ENCODE results near the gene CIB1. TPM values are rescaled to one million over a fixed set of nuclear protein-coding genes. Genes with fewer than 3 reads are reported as not detected.

Gene CIB1
- 190 to 227 TPM (median 208 TPM) in 5 replicates for total RNA-seq (2022; extraction: Qiagen RNA extraction)

DNA sequence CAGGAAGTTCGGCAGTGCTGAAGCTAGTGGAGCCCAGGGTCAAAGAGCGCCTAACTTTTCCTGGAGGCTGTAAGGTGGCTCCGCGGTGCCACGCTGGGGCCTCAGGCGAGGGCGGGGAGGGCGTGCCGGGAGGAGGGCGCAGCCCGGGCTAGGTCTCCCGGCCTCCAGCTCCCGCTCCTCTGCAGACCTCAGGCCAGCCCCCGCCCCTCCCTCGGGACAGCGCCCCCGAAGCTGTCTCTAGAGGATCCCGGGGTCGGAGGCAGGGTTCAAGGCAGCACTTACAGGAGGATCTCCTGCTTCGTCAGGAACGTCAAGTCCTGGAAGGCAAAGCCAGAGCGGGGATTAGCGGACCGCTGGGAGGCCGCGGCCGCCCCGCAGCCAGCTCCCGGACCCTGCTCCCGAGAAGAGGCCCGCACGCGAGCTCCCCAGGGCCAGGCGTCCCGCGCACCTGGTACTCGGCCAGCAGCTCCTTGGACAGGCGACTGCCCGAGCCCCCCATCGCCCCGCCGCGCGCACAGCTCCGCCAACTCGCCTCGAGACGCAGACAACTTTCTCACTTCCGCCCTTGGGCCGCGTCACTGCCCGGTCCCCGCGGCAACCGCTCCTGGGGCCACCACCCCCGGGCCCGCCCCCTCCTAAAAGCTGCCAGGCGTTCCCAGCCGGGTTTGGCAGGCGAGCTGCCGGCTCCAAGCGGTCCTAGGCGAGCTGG, at the start of gene CIB1:
CIB1 (minus strand) TSS at position 555 of the 709 bp plus-strand sequence; CDS start at position 499, 56 bp downstream.

DNA sequence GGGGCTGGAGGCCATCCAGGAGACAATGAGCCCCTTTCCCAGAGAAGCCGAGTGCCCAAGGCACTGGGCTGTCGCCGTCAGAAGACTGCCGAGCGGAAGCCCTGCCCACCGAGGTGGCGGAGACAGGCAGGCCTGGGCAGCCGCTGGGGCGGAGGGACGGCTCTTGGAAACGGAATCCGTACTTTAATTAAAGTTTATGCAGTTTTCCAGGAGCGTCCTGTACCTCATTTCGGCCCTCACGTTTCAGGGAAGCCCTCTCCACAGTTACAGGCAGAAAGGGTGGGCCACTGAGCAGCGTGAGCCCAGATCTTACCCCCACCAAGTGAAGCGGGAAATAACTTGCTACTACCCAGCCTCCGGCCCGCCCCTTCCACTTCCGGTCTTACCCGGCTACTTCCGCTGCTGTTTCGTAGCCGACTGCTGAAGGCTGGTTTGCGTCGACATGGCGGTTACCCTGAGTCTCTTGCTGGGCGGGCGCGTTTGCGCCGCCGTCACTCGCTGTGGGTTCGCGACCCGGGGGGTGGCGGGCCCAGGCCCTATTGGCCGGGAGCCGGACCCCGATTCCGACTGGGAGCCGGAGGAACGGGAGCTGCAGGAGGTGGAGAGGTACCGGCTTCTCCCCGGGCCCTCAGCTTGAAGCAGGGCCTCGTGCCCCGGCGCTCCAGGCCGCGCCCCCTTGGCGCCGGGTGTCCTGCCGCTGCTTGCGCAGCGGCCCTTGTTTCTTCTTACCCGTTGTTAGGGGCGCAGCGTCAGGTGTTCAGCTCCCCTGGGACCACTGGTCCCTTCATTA, 31.7 kb upstream of the CIB1 start, which contains the start of gene NGRN:
NGRN (plus strand) TSS at position 402 of the 790 bp plus-strand sequence; CDS start at position 443, 41 bp downstream.

DNA sequence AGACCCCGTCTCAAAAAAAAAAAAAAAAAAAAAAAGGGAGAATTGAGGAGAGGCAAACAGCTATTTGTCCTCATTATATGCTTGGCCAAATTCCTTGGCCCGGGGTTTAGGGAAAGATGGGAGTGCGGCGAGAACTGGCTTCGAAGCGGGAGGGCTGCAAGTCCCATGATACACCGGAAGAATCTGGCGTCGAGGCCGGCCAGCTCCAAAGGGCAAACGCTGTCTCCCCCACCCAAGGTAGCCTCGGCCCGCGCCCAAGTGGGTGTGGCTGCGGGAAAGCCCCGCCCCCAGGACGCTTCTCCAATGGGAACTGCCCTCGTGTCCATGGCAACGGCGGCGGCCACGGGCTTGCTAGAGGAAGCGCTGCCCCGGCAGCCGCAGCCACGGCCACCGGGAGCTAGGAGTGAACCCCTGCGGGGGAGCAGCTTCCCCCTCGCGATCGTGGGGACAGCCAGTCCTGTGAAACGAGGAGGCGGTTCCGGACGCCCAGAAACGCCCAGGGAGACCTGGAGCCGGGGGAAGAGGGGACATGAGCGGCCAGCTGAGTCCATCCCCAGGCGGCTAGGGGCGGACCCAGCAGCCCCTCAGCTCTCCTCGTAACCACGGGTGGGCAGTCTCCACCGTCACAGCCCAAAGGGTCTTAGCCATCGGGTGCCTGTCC, 15.6 kb upstream of the CIB1 start, which contains the start of gene TTLL13:
TTLL13 (plus strand) TSS at position 354 of the 661 bp plus-strand sequence. CDS start 1,075 bp downstream, outside the sequence.

DNA sequence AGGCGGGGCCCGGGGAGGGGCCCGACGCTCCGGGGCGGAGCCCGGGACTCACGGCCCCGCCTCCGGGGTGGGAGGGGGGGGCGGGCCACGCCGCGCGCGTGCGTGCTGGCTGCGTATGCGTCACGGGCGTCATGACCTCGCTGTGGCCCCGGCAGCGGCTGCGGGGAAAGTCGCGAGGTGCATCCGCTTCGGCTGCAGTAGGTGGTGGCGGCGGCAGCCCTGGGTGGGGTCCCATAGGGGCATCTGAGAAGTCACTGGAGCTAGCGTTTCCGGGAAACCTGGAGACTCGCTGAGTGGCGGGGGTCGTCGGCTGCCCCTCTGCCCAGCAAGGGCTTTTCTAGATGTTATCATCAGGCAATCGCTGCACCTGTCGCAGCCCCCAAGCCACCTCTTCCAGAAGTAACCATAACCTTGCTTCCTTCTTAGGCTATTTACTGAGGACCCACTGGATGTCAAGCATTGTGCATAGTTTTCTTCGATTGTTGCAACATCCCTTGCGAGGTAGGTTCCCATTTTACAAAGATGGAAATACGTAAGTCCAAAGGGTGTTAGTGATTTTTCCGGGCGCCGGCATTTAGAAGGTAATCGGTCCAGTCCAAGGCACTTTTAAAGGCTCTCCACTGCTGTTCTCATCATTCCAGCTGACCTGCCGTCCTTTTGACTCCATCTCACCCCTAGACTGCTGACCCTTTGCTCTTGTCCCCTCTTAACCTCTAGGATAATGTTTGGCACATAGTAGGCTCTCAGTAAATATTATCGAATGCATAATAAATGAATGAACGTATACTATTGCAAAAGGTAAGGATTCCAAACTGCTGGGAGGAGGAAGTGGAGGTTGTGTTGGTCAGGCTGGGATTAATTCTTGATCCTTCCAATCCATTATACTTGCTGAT, 601 bp upstream of the CIB1 start, which contains the start of gene GDPGP1:
GDPGP1 (plus strand) TSS at position 114 of the 893 bp plus-strand sequence. CDS start 6,700 bp downstream, outside the sequence.

DNA sequence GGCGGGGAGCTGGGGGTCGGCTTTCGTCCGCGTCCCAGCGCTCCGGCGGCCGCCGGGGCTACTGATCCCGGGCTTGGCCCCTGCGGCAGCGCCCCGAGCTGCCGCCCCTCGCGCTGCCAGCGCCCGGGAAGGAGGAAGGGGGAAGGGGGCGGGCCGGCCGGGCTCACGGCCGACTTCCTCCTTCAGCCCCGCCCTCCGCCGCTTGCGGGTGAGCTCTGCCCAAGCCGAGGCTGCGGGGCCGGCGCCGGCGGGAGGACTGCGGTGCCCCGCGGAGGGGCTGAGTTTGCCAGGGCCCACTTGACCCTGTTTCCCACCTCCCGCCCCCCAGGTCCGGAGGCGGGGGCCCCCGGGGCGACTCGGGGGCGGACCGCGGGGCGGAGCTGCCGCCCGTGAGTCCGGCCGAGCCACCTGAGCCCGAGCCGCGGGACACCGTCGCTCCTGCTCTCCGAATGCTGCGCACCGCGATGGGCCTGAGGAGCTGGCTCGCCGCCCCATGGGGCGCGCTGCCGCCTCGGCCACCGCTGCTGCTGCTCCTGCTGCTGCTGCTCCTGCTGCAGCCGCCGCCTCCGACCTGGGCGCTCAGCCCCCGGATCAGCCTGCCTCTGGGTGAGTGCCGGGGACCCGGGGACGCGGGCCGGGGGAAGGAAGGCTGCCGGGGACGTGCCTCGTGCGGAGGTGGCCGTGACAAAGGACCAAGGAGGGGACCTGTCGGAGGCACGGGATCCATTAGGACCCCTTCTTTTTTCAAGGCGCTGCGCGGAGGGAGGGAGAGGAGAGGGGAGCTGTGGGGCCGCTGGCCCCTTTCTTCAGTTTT, 32.4 kb downstream of the CIB1 start, which contains the start of gene SEMA4B:
SEMA4B (plus strand) TSS at position 201 of the 814 bp plus-strand sequence; CDS start at position 450, 249 bp downstream.

Other genes with a start within 250 kb of the CIB1 start
- gene ZNF710, start 232.6 kb downstream of the CIB1 start, total RNA-seq (2022; extraction: Qiagen RNA extraction): 13.3 to 20.2 TPM (median 17.1 TPM) in 5 replicates
- gene IDH2, start 131.5 kb downstream of the CIB1 start, total RNA-seq (2022; extraction: Qiagen RNA extraction): 39.5 to 47.7 TPM (median 43.1 TPM) in 5 replicates
- 61.9 to 93.1 TPM (median 85.1 TPM) in 5 replicates for gene SEMA4B, start 32.6 kb downstream of the CIB1 start, total RNA-seq (2022; extraction: Qiagen RNA extraction)
- gene GDPGP1, start 268 bp upstream of the CIB1 start, total RNA-seq (2022; extraction: Qiagen RNA extraction): 3.4 to 4.9 TPM (median 4.3 TPM) in 5 replicates
- 0.07 to 0.59 TPM (median 0.10 TPM) in 4 of 5 replicates, not detected in the other for gene TTLL13, start 15.6 kb upstream of the CIB1 start, total RNA-seq (2022; extraction: Qiagen RNA extraction)
- 102 to 112 TPM (median 109 TPM) in 5 replicates for gene NGRN, start 31.7 kb upstream of the CIB1 start, total RNA-seq (2022; extraction: Qiagen RNA extraction)
- gene ZNF774, start 118.3 kb upstream of the CIB1 start, total RNA-seq (2022; extraction: Qiagen RNA extraction): 1.0 to 1.5 TPM (median 1.2 TPM) in 5 replicates
- 152 to 258 TPM (median 170 TPM) in 5 replicates for gene IQGAP1, start 154.3 kb upstream of the CIB1 start, total RNA-seq (2022; extraction: Qiagen RNA extraction)